BJ (cell line): Measurements from ENCODE around the gene USP48. TPM values are rescaled to one million over a fixed set of nuclear protein-coding genes. Genes with fewer than 3 reads are reported as not detected.

Source experiments
- CTCF ChIA-PET: fragments of 350-600 bp; formaldehyde crosslinking; extraction: SDS; loops from one replicate; lab custom pipeline; 2021; ENCODE audit warnings: antibody characterized with exemption, inconsistent platforms; lab: Yijun Ruan, JAX
- POLR2A ChIA-PET: fragments of 300-600 bp; sonication (Branson Sonifier 250); formaldehyde crosslinking; extraction: SDS; loops from one replicate; lab custom pipeline; 2021; ENCODE audit warnings: antibody characterized with exemption; lab: Charles Lee
- DNase-seq: peaks from one replicate; pipeline ENCODE4 v3.0.0-alpha.2; 2011; ENCODE audit warnings: low read depth
- H3K27me3 ChIP-seq: 2 replicates; pipeline ENCODE4 v1.6.0; 2011; ENCODE audit warnings: low read length; ENCODE audit not compliant: control insufficient read depth, insufficient read depth
- H3K36me3 ChIP-seq: 2 replicates; pipeline ENCODE4 v1.5.1; 2011; ENCODE audit warnings: low read length; ENCODE audit not compliant: control insufficient read depth, insufficient read depth
- H3K4me3 ChIP-seq: 2 replicates; pipeline ENCODE4 v1.5.1; 2011; ENCODE audit warnings: low read depth, mild to moderate bottlenecking, control low read depth, low read length
- CTCF ChIP-seq: IDR thresholded peaks from 2 replicates; pipeline ENCODE4 v1.5.1; 2011; ENCODE audit warnings: low read depth, mild to moderate bottlenecking, control low read depth, inconsistent platforms, low read length, moderate library complexity; ENCODE audit not compliant: insufficient read depth
- polyA plus RNA-seq: library from polyadenylated mRNA; depleted of rRNA; stranded (reverse); fragments of >200 nt; gene quantifications from 2 replicates; pipeline ENCODE4 v1.2.3, GENCODE V29; 2011

Gene USP48
- polyA plus RNA-seq, 1 experiment = 10.8 TPM

- H3K4me3 ChIP-seq = no peak overlapping the region
- CTCF ChIA-PET = interaction anchor here (1.9 kb wide), 1 partner anchor 20 kb away, joined by 5 read pairs; no protein-coding TSS in a partner anchor
- TF ChIP-seq CTCF = no peak
- DNase-seq = no peak
- POLR2A ChIA-PET = no interaction called here
- peaks cover 4% of the 10 kb centered on the region for H3K36me3 ChIP-seq
- no peaks in the 10 kb centered on the region for H3K27me3 ChIP-seq
Measured at GRCh38 chr1:21724098-21724497, 58.9 kb downstream of the USP48 start.

- CTCF ChIA-PET = interaction anchor here (0.6 kb wide), 1 partner anchor 17 kb away, joined by 3 read pairs; no protein-coding TSS in a partner anchor
Measured at GRCh38 chr1:21721295-21721985, 61.5 kb downstream of the USP48 start.

GRCh38 chr1:21716169-21716568, 66.8 kb downstream of the USP48 start:
- ChIA-PET CTCF (no interaction called here), POLR2A (no interaction called here)
- Histone ChIP-seq H3K27me3 (no peaks in the 10 kb centered on the region), H3K4me3 (no peak overlapping the region), H3K36me3 (peaks cover 15% of the 10 kb centered on the region)
- no peak for DNase-seq
- no peak for TF ChIP-seq CTCF

More at GRCh38 chr1:21721295-21721985, 61.5 kb downstream of the USP48 start:
- Histone ChIP-seq H3K27me3 (no peaks in the 10 kb centered on the region), H3K36me3 (peaks cover 5% of the 10 kb centered on the region), H3K4me3 (no peak overlapping the region)
- POLR2A ChIA-PET = no interaction called here
- no peak for DNase-seq
- TF ChIP-seq CTCF = no peak

- ChIA-PET POLR2A (no interaction called here), CTCF (no interaction called here)
- Histone ChIP-seq H3K27me3 (no peaks in the 10 kb centered on the region), H3K36me3 (peaks cover 10% of the 10 kb centered on the region), H3K4me3 (no peak overlapping the region)
- DNase-seq = no peak
- TF ChIP-seq CTCF = no peak
Measured at GRCh38 chr1:21707891-21708290, 75.1 kb downstream of the USP48 start.

GRCh38 chr1:21707086-21707840, 75.7 kb downstream of the USP48 start:
- Histone ChIP-seq H3K36me3 (peaks cover 10% of the 10 kb centered on the region), H3K27me3 (no peaks in the 10 kb centered on the region), H3K4me3 (no peak overlapping the region)
- TF ChIP-seq CTCF = no peak
- no peak for DNase-seq
- POLR2A ChIA-PET = no interaction called here
- CTCF ChIA-PET = no interaction called here
